NCI-H128 (cell line): Measurements from ENCODE around the gene CHCHD3.

Experiments
- DNase-seq: peaks from one replicate; lab custom pipeline; 2025; ENCODE audit not compliant: unreplicated experiment; lab: John Stamatoyannopoulos, UW

The CHCHD3 gene

GRCh38 chr7:132782777-132783640 is 298.9 kb downstream of the CHCHD3 start:
- no peak for DNase-seq

GRCh38 chr7:132780822-132781221 is 301.1 kb downstream of the CHCHD3 start:
- no peak for DNase-seq

- peak; percentile 53 for DNase-seq
Measured at GRCh38 chr7:132779164-132779563, 302.7 kb downstream of the CHCHD3 start.

GRCh38 chr7:132778761-132779160 is 303.1 kb downstream of the CHCHD3 start:
- DNase-seq: no peak

- DNase-seq: no peak
Measured at GRCh38 chr7:132777956-132778355, 303.9 kb downstream of the CHCHD3 start.

GRCh38 chr7:132777414-132777813 is 304.5 kb downstream of the CHCHD3 start:
- no peak for DNase-seq

GRCh38 chr7:132776048-132776620 is 305.8 kb downstream of the CHCHD3 start:
- no peak for DNase-seq

GRCh38 chr7:132773527-132773956 is 308.3 kb downstream of the CHCHD3 start:
- no peak for DNase-seq

GRCh38 chr7:132771301-132771730 is 310.6 kb downstream of the CHCHD3 start:
- DNase-seq: no peak

- DNase-seq: no peak
Measured at GRCh38 chr7:132770055-132770454, 311.8 kb downstream of the CHCHD3 start.

GRCh38 chr7:132769280-132769679 is 312.6 kb downstream of the CHCHD3 start:
- DNase-seq: no peak

- no peak for DNase-seq
Measured at GRCh38 chr7:132768099-132768498, 313.8 kb downstream of the CHCHD3 start.

- no peak for DNase-seq
Measured at GRCh38 chr7:132767378-132767777, 314.5 kb downstream of the CHCHD3 start.

- DNase-seq: no peak
Measured at GRCh38 chr7:132766660-132767059, 315.2 kb downstream of the CHCHD3 start.

- DNase-seq: no peak
Measured at GRCh38 chr7:132765861-132766260, 316.0 kb downstream of the CHCHD3 start.

GRCh38 chr7:132764762-132765161 is 317.1 kb downstream of the CHCHD3 start:
- DNase-seq: no peak

GRCh38 chr7:132760866-132761265 is 321.0 kb downstream of the CHCHD3 start:
- DNase-seq: no peak

- no peak for DNase-seq
Measured at GRCh38 chr7:132760244-132760623, 321.7 kb downstream of the CHCHD3 start.

- no peak for DNase-seq
Measured at GRCh38 chr7:132759482-132760243, 322.2 kb downstream of the CHCHD3 start.

GRCh38 chr7:132758986-132759385 is 322.9 kb downstream of the CHCHD3 start:
- no peak for DNase-seq

- no peak for DNase-seq
Measured at GRCh38 chr7:132757783-132758182, 324.1 kb downstream of the CHCHD3 start.
